Right hindlimb (tissue), 1 donor: ENCODE results near the gene SPATA9.

Experiments
- DNase-seq: peaks from one replicate; pipeline ENCODE4 v3.0.0-alpha.2; 2018

Gene SPATA9

GRCh38 chr5:95682891-95683290, at the start of gene SPATA9:
SPATA9 (minus strand) TSS chr5:95682991; CDS start chr5:95682854, 137 bp downstream.
- no peak for DNase-seq

DNA sequence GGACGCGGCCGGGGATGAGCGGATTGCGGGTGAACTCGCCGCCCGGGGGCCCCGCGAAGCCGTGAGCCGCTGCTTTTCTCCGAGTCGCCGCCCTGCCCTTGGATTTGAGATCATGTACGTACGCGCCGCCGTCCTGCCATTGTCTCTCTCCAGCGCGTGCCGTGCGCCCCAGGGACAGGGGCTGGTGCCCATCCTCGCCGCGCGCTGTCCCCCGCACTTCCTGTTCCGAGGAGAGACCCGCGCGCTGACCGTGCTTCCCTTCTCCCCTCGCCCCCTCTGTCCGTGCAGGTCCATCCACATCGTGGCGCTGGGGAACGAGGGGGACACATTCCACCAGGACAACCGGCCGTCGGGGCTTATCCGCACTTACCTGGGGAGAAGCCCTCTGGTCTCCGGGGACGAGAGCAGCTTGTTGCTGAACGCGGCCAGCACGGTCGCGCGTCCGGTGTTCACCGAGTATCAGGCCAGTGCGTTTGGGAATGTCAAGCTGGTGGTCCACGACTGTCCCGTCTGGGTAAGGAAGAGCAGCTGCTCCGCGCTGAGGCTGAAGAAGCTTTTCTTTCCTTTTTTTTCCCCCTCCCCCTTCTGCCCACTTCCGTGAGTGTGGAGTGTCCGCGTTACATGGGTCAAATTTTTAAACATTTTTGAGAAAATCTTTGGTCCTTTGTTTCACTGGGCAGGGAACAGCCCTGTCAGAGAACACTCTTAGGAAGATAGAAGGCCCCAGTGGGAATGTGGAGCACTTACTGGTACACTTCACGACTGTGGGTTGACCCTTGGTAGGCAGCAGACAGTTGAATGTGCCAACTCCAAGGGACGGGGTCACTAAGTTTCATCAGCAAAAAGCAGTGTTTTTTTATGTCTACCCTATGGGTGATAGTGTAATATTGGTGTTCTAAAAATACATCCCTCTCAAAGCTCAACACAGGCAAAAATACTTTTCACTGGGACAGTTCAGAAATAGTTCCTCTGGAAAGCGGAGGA, 49.1 kb upstream of the SPATA9 start:
- DNase-seq = peak; percentile 65

GRCh38 chr5:95730730-95731570, 48.2 kb upstream of the SPATA9 start, which contains the start of gene RHOBTB3:
RHOBTB3 (plus strand) TSS chr5:95731336; CDS start chr5:95731683, 347 bp downstream.
- DNase-seq = peak; percentile 98

GRCh38 chr5:95730011-95730700, 47.4 kb upstream of the SPATA9 start:
- DNase-seq = no peak

DNA sequence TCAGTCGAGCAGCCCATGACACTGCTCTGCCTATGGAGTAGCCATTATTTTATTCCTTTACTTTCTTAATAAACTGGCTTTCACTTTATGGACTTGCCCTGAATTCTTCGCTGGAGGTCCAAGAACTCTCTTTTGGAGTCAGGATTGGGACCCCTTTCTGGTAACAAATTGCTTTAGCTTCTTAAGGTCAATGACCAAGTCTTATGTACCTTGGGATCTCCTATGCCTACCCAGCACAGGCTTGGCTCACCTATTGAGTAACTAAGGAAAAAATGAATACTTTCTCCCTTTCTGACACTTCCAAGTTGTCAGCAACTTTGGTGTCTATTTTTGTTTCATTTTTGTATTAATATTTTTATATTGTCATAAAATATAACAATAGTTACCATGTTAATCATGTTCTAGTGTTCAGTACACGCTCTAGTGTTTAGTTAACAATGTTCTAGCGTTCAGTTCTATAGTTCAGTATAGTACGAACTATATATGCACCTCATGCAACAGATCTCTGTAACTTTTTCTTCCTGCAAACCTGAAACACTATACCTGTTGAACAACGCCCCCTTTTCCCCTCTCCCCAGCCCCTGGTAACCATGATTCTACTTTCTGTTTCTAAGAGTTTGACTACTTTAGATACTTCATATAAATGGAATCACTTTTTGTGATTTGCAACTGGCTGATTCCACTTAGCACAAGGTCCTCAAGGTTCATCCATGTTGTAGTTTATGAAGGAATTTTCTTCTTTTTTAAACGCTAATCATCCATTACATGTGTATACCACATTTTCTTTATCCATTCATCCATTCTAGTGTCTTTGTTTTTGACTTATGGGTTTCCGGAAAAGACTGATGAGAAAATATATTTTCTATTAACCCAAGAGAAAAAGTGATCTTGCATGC, 46.6 kb upstream of the SPATA9 start:
- DNase-seq = no peak

GRCh38 chr5:95728494-95729114, 45.8 kb upstream of the SPATA9 start:
- DNase-seq = no peak

- no peak for DNase-seq
Observed at GRCh38 chr5:95727764-95728191, 45.0 kb upstream of the SPATA9 start.

DNA sequence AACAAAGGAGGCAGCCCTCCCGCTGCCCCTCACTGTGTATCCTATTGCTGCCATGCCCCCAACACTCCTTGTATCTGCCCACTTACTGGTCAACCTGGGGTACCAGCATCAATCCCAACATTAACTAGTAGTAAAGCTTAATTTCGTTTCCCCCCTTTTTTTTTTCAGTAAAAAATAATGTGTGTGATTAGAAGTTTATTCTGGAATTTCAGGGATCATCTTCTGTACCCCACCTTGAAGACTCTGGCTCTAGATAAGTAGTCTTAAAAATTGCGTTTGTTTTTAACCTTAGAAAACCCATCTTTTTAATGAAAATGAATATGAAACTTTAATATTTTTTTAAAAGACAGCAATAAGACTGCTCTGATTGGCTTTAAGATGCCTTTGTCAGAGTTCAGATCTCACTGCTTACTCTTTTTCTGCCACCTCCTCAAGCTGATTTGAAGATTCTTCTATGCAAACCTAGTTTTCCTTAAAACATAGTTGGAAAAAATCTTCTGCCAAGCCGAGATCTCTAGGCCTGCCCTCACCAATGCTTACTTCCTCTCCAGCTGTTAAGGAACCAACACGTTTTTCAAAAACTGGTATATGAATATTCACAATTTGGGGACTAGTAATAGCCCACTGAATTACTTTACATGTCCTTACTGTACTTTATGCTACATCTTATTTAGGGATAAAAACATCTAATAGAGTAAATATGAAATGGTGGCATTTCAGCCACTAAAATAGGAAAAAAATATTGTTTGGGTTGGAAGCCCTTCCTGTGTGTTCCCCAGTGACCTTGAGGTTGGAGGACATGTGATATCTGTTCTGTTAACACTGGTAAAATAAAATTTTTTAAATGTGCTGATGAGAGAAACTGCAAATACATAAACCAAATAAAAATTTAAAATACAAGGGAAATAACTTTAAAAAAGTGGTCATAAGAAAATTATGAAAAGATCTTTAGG, 44.3 kb upstream of the SPATA9 start:
- DNase-seq = no peak

DNA sequence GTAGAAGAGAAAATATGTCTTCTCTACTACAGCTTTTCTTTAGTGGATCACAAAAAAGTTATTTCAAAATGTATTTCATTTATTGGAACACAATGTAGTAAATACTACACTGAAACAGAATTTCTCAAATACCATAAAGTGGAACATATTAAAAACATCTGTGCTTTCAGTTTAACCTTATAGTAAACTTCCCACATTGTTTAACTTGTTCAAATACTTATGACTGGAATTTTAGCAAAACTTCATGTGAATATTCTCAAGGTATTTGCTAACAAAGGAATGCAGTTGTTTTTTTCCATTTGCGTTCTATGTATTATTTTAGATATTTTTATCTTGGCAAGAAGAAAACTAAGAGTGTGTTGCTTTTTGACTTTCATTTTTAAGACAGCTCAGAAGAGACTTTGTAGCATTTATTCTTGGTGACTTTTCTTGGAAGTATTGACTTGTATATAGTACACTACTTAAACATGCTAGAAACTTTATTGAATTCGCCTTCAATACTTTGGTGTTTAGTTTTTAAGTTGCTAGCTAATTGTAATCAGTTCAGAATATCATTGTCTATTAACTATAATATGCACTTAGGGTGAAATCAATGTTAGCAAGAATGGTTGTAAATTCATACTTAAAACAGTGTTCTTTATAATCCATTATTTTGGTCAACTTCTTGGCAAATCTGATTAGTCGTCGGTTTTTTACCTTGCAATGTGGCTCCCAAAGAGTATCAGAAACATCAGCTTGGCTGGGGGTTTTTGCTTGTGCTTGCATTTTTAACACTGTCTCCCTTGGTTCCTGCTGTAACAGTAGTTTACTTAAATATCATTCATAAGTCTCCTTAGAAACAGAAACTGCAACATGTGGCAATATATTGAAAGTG, 43.4 kb upstream of the SPATA9 start:
- no peak for DNase-seq

GRCh38 chr5:95725071-95725820, 42.5 kb upstream of the SPATA9 start:
- DNase-seq = no peak

GRCh38 chr5:95723632-95724369, 41.0 kb upstream of the SPATA9 start:
- DNase-seq = no peak

GRCh38 chr5:95721582-95722295, 38.9 kb upstream of the SPATA9 start:
- no peak for DNase-seq

- no peak for DNase-seq
Observed at GRCh38 chr5:95720094-95720786, 37.4 kb upstream of the SPATA9 start.

DNA sequence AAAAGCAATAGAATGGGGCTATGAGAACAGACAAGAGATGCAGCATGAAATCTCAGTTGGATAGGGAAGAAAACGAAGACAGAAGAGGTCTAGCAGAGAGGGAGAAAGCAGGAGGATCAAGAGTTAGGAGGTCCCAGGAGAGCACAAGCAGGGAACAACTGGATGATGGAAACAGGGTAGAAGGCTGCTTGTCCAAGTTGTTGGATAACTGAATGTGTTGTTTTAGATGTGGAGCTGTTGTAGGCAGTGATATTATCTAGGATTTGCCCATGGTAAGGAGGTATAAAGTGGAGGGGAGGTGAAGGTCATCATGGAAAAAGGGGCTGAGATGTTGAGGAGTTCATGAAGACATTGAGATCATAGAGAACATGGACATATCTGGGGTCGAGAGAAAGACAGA, 35.9 kb upstream of the SPATA9 start:
- DNase-seq = no peak

DNA sequence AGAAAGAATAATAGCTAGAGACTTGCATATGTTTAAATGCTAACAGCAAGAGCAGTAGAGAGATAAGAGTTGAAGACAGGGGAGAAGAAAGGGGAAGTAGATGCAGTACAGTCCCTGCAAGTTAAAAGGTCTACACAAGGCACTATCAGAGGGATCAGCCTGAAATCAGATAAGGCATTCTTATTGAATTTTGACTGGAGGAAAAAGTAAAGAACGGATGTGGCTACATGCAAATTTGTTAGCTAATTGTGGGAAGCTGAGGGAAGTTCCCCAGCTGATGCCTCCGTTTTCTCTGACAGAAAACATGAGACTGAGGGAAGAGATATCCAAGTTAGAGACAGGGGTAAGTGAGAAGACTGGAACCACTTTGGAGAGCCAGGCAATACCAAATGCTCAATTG, 35.4 kb upstream of the SPATA9 start:
- DNase-seq = no peak

DNA sequence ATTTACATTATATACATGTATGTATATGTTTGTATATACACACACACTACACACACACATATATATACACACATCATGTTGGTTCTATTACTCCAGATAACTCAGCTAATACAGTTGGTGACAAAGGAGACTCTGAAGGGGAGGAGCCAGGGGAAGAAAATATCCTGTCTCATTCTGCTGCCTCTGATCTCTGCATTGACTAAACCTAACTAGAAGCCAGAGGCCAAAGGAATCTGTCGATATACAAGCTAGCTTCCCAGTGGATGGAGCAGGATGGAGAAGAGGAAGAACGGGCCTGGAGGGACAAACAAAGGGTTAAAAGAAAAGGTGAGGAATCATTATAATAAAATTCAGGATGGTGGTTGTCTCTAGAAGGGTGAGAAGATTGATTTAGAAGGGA, 34.6 kb upstream of the SPATA9 start:
- no peak for DNase-seq
